ENCODE data around the gene TDP1. TPM values are rescaled to one million over a fixed set of nuclear protein-coding genes. Genes with fewer than 3 reads are reported as not detected.

TDP1 gene
- total and polyA plus RNA-seq, 2 of the 13 experiments (the other 11 are each of a cell fraction or from before 2014, with no cell fraction given): 16.4 to 31.2 TPM

DNA sequence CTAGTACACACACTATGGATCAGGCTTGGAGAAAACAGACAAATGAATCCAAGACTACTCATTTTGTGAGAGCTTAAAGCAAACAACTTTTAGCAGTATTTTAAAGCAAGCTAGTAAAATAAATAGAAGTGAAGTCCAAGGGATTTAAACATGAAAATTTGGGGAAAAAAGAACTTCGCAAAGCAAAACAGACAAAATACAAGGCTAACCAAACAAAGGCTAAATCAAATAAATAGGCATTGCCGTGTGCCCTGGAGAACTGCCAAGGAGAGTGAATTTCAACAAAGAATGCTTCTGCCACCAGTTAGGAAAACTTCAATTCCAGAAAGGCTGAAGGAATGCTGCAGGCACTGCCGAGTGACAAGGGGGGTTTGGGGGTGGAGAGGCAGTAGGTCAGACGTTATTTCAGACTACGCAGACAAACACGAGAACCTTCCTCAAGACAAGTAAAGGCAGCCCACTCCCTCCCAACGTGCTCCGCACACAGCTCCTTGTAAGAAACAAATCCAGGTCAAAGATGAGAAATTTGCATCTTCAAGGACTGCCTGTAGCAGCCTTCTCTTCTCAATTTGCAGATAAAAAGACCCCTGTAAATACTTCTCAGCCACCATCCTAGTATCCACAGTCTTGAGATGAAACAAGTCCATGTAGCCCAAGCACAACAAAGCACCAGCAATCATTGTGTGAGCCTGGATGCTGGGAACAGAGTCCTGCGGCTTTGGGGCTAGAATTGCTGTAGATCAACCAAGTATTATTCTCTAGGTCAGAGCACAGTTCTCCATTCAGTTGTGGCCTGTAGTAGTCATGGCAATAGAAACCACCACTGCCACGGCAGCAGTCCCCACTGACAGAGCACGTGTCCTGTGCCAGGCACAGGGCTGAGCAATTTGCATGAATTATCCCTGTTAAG, 44.5 kb upstream of the TDP1 start (continued):
- peak; percentile 81 for TF ChIP-seq PHF21A (CRISPR knock-in tag; IDR thresholded peaks at IDR 0.05)
- TF ChIP-seq WIZ (CRISPR knock-in tag; IDR thresholded peaks at IDR 0.05): no peak
- TF ChIP-seq ADNP (CRISPR knock-in tag; IDR thresholded peaks at IDR 0.05): no peak
- TF ChIP-seq FIP1L1 (IDR thresholded peaks at IDR 0.05; ENCODE audit: borderline replicate concordance, insufficient read depth, low read depth, low read length): no peak
- peak; percentile 78; the same call in 1 of the 2 replicates for TF ChIP-seq ZNF501 (CRISPR knock-in tag; IDR thresholded peaks at IDR 0.05)
- TF ChIP-seq ZNF83 (CRISPR knock-in tag; IDR thresholded peaks at IDR 0.05; ENCODE audit: borderline replicate concordance): no peak
- TF ChIP-seq ZNF253 (CRISPR knock-in tag; IDR thresholded peaks at IDR 0.05; ENCODE audit: borderline replicate concordance): no peak
- TF ChIP-seq ZSCAN20 (CRISPR knock-in tag; IDR thresholded peaks at IDR 0.05; ENCODE audit: borderline replicate concordance): no peak
- no peak for TF ChIP-seq ZNF136 (CRISPR knock-in tag; IDR thresholded peaks at IDR 0.05; ENCODE audit: low read depth)
- no peak for TF ChIP-seq SRSF4 (IDR thresholded peaks at IDR 0.05; ENCODE audit: low read depth, low read length, poor library complexity, severe bottlenecking)
- no peak for TF ChIP-seq RELA (CRISPR knock-in tag; IDR thresholded peaks at IDR 0.05)
- TF ChIP-seq ATF7 (IDR thresholded peaks at IDR 0.05): no peak
- TF ChIP-seq ATF7 (CRISPR knock-in tag; IDR thresholded peaks at IDR 0.05): no peak
- TF ChIP-seq ZNF225 (CRISPR knock-in tag; IDR thresholded peaks at IDR 0.05): no peak
- no peak for TF ChIP-seq ZEB1 (IDR thresholded peaks at IDR 0.05; ENCODE audit: insufficient replicate concordance, low read depth)
- 0 out of 2 replicates have a peak, but pooled peaks have one; percentile 30 for TF ChIP-seq ZNF230 (CRISPR knock-in tag; IDR thresholded peaks at IDR 0.05)
- peak; percentile 45; the same call in 1 of the 2 replicates for TF ChIP-seq RARA (CRISPR knock-in tag; IDR thresholded peaks at IDR 0.05)
- TF ChIP-seq ZNF431 (CRISPR knock-in tag; IDR thresholded peaks at IDR 0.05; ENCODE audit: borderline replicate concordance, low read depth): no peak
- no peak for TF ChIP-seq RNF219 (CRISPR knock-in tag; IDR thresholded peaks at IDR 0.05)
- no peak for TF ChIP-seq RORA (CRISPR knock-in tag; IDR thresholded peaks at IDR 0.05)
- no peak for TF ChIP-seq ZNF446 (CRISPR knock-in tag; IDR thresholded peaks at IDR 0.05)
- TF ChIP-seq ZNF790 (CRISPR knock-in tag; IDR thresholded peaks at IDR 0.05; ENCODE audit: borderline replicate concordance): no peak
- no peak for TF ChIP-seq NONO (IDR thresholded peaks at IDR 0.05)
- no peak for TF ChIP-seq NONO (CRISPR knock-in tag; conservative IDR thresholded peaks at IDR 0.05)
- no peak for TF ChIP-seq MED13 (CRISPR knock-in tag; IDR thresholded peaks at IDR 0.05)
- TF ChIP-seq GLMP (CRISPR knock-in tag; IDR thresholded peaks at IDR 0.05; ENCODE audit: borderline replicate concordance): no peak
- TF ChIP-seq RAD21 (CRISPR knock-in tag; IDR thresholded peaks at IDR 0.05): no peak

All from HepG2 (cell line).